ENCODE results near the gene GPSM1. TPM values are rescaled to one million over a fixed set of nuclear protein-coding genes. Genes with fewer than 3 reads are reported as not detected.

The GPSM1 gene
- total RNA-seq, 2 experiments from 2014 or later = 9.0 TPM

- DNase-seq = no peak
- H3K4me1 Mint-ChIP-seq (ENCODE audit: low read depth) = no peaks in the 10 kb centered on the region
- peaks cover 4% of the 10 kb centered on the region for H3K27me3 Mint-ChIP-seq (ENCODE audit: low read depth)
- H3K4me3 Mint-ChIP-seq = no peak overlapping the region
- no peak overlapping the region for H3K27ac Mint-ChIP-seq
- intact Hi-C loops (cut with micrococcal nuclease) = no loop called here
- no peaks in the 10 kb centered on the region for H3K36me3 Mint-ChIP-seq (ENCODE audit: low read depth)
- CTCF ChIA-PET = no interaction called here
- no peaks in the 10 kb centered on the region for H3K9me3 Mint-ChIP-seq
These were observed 24.8 kb upstream of the GPSM1 start for GRCh38 chr9:136302527-136302926.

GRCh38 chr9:136303066-136303824 lies 24.1 kb upstream of the GPSM1 start:
- Mint-ChIP-seq H3K4me1 (ENCODE audit: low read depth) (no peaks in the 10 kb centered on the region), H3K36me3 (ENCODE audit: low read depth) (no peaks in the 10 kb centered on the region), H3K27me3 (ENCODE audit: low read depth) (peaks cover 4% of the 10 kb centered on the region), H3K4me3 (no peak overlapping the region), H3K27ac (no peak overlapping the region), H3K9me3 (no peaks in the 10 kb centered on the region)
- DNase-seq = no peak
- intact Hi-C loops (cut with micrococcal nuclease) = no loop called here
- CTCF ChIA-PET = no interaction called here

GRCh38 chr9:136303825-136304416 lies 23.4 kb upstream of the GPSM1 start, which contains the start of gene CCDC187:
Gene CCDC187 (minus strand): TSS chr9:136304094. CDS start chr9:136303830, 264 bp downstream.
- Mint-ChIP-seq H3K27ac (no peak within 1 kb of the TSS), H3K36me3 (ENCODE audit: low read depth) (no peaks in the 10 kb centered on the region), H3K27me3 (ENCODE audit: low read depth) (peaks cover 4% of the 10 kb centered on the region), H3K4me3 (no peak within 1 kb of the TSS), H3K4me1 (ENCODE audit: low read depth) (no peaks in the 10 kb centered on the region), H3K9me3 (no peaks in the 10 kb centered on the region)
- intact Hi-C loops (cut with micrococcal nuclease) = no loop called here
- CTCF ChIA-PET = no interaction called here
- no peak for DNase-seq

- intact Hi-C loops (cut with micrococcal nuclease) = no loop called here
- Mint-ChIP-seq H3K27me3 (ENCODE audit: low read depth) (peaks cover 4% of the 10 kb centered on the region), H3K27ac (no peak overlapping the region), H3K4me3 (no peak overlapping the region), H3K9me3 (no peaks in the 10 kb centered on the region), H3K36me3 (ENCODE audit: low read depth) (no peaks in the 10 kb centered on the region), H3K4me1 (ENCODE audit: low read depth) (no peaks in the 10 kb centered on the region)
- CTCF ChIA-PET = no interaction called here
- DNase-seq = no peak
These were observed 22.9 kb upstream of the GPSM1 start for GRCh38 chr9:136304456-136304855.

- H3K27ac Mint-ChIP-seq = no peak overlapping the region
- intact Hi-C loops (cut with micrococcal nuclease) = no loop called here
- H3K4me1 Mint-ChIP-seq (ENCODE audit: low read depth) = no peaks in the 10 kb centered on the region
- H3K36me3 Mint-ChIP-seq (ENCODE audit: low read depth) = no peaks in the 10 kb centered on the region
- no peak overlapping the region for H3K4me3 Mint-ChIP-seq
- DNase-seq = no peak
- CTCF ChIA-PET = no interaction called here
- H3K9me3 Mint-ChIP-seq = no peaks in the 10 kb centered on the region
- peaks cover 4% of the 10 kb centered on the region for H3K27me3 Mint-ChIP-seq (ENCODE audit: low read depth)
These were observed 22.4 kb upstream of the GPSM1 start for GRCh38 chr9:136304981-136305380.

GRCh38 chr9:136305804-136306203 lies 21.5 kb upstream of the GPSM1 start:
- H3K9me3 Mint-ChIP-seq = no peaks in the 10 kb centered on the region
- no peaks in the 10 kb centered on the region for H3K36me3 Mint-ChIP-seq (ENCODE audit: low read depth)
- H3K27me3 Mint-ChIP-seq (ENCODE audit: low read depth) = peaks cover 4% of the 10 kb centered on the region
- H3K4me3 Mint-ChIP-seq = no peak overlapping the region
- CTCF ChIA-PET = no interaction called here
- H3K4me1 Mint-ChIP-seq (ENCODE audit: low read depth) = no peaks in the 10 kb centered on the region
- DNase-seq = no peak
- H3K27ac Mint-ChIP-seq = no peak overlapping the region
- intact Hi-C loops (cut with micrococcal nuclease) = no loop called here

GRCh38 chr9:136306211-136307208 lies 20.8 kb upstream of the GPSM1 start:
- H3K4me1 Mint-ChIP-seq (ENCODE audit: low read depth) = no peaks in the 10 kb centered on the region
- no peaks in the 10 kb centered on the region for H3K36me3 Mint-ChIP-seq (ENCODE audit: low read depth)
- CTCF ChIA-PET = no interaction called here
- H3K9me3 Mint-ChIP-seq = no peaks in the 10 kb centered on the region
- H3K27me3 Mint-ChIP-seq (ENCODE audit: low read depth) = peaks cover 4% of the 10 kb centered on the region
- intact Hi-C loops (cut with micrococcal nuclease) = no loop called here
- no peak overlapping the region for H3K27ac Mint-ChIP-seq
- H3K4me3 Mint-ChIP-seq = no peak overlapping the region
- peak; percentile 21 for DNase-seq

GRCh38 chr9:136307215-136307750 lies 20.1 kb upstream of the GPSM1 start:
- DNase-seq = no peak
- Mint-ChIP-seq H3K4me3 (no peak overlapping the region), H3K27ac (no peak overlapping the region), H3K4me1 (ENCODE audit: low read depth) (no peaks in the 10 kb centered on the region), H3K36me3 (ENCODE audit: low read depth) (no peaks in the 10 kb centered on the region), H3K9me3 (no peaks in the 10 kb centered on the region), H3K27me3 (ENCODE audit: low read depth) (peaks cover 4% of the 10 kb centered on the region)
- CTCF ChIA-PET = no interaction called here
- intact Hi-C loops (cut with micrococcal nuclease) = no loop called here

GRCh38 chr9:136308006-136308701 lies 19.2 kb upstream of the GPSM1 start:
- H3K27me3 Mint-ChIP-seq (ENCODE audit: low read depth) = peaks cover 4% of the 10 kb centered on the region

GRCh38 chr9:136308702-136309053 lies 18.7 kb upstream of the GPSM1 start:
- Mint-ChIP-seq H3K27me3 (ENCODE audit: low read depth) (peaks cover 4% of the 10 kb centered on the region), H3K27ac (no peak overlapping the region), H3K36me3 (ENCODE audit: low read depth) (no peaks in the 10 kb centered on the region), H3K9me3 (no peaks in the 10 kb centered on the region), H3K4me3 (no peak overlapping the region), H3K4me1 (ENCODE audit: low read depth) (no peaks in the 10 kb centered on the region)
- DNase-seq = no peak
- intact Hi-C loops (cut with micrococcal nuclease) = no loop called here
- CTCF ChIA-PET = no interaction called here

More at GRCh38 chr9:136308006-136308701, 19.2 kb upstream of the GPSM1 start:
- DNase-seq = no peak
- CTCF ChIA-PET = no interaction called here
- Mint-ChIP-seq H3K4me3 (no peak overlapping the region), H3K36me3 (ENCODE audit: low read depth) (no peaks in the 10 kb centered on the region), H3K27ac (no peak overlapping the region), H3K4me1 (ENCODE audit: low read depth) (no peaks in the 10 kb centered on the region), H3K9me3 (no peaks in the 10 kb centered on the region)
- intact Hi-C loops (cut with micrococcal nuclease) = no loop called here

GRCh38 chr9:136309101-136309801 lies 18.1 kb upstream of the GPSM1 start:
- CTCF ChIA-PET = no interaction called here
- no peak for DNase-seq
- Mint-ChIP-seq H3K4me1 (ENCODE audit: low read depth) (no peaks in the 10 kb centered on the region), H3K9me3 (no peaks in the 10 kb centered on the region), H3K27me3 (ENCODE audit: low read depth) (peaks cover 4% of the 10 kb centered on the region), H3K27ac (no peak overlapping the region), H3K4me3 (no peak overlapping the region), H3K36me3 (ENCODE audit: low read depth) (no peaks in the 10 kb centered on the region)
- intact Hi-C loops (cut with micrococcal nuclease) = no loop called here

Measured in activated naive CD4-positive, alpha-beta T cell treated with anti-CD3 and anti-CD28 coated beads for 36 hours (primary cell).